ENCODE data around the gene ITGAX. TPM values are rescaled to one million over a fixed set of nuclear protein-coding genes. Genes with fewer than 3 reads are reported as not detected.
A peak's percentile ranks its signal among the peaks of the same experiment; 100 is the strongest.

The ITGAX gene
- total and polyA plus RNA-seq, 10 of the 15 experiments (the other 5 are each of a cell fraction or from before 2014, with no cell fraction given) = 1.6 to 37.9 (median 17.9) TPM

GRCh38 chr16:31386157-31386984, 31.4 kb downstream of the ITGAX start (continued):
- TF ChIP-seq, protein P1, sequence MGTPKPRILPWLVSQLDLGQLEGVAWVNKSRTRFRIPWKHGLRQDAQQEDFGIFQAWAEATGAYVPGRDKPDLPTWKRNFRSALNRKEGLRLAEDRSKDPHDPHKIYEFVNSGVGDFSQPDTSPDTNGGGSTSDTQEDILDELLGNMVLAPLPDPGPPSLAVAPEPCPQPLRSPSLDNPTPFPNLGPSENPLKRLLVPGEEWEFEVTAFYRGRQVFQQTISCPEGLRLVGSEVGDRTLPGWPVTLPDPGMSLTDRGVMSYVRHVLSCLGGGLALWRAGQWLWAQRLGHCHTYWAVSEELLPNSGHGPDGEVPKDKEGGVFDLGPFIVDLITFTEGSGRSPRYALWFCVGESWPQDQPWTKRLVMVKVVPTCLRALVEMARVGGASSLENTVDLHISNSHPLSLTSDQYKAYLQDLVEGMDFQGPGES (IDR thresholded peaks at IDR 0.05) = no peak
- TF ChIP-seq HCFC1 (IDR thresholded peaks at IDR 0.05; ENCODE audit: low read length) = 0 out of 2 replicates have a peak, but pooled peaks have one; percentile 19
- no peak for TF ChIP-seq TCF12 (IDR thresholded peaks at IDR 0.05; ENCODE audit: low read depth, low read length)
- TF ChIP-seq, protein P2, sequence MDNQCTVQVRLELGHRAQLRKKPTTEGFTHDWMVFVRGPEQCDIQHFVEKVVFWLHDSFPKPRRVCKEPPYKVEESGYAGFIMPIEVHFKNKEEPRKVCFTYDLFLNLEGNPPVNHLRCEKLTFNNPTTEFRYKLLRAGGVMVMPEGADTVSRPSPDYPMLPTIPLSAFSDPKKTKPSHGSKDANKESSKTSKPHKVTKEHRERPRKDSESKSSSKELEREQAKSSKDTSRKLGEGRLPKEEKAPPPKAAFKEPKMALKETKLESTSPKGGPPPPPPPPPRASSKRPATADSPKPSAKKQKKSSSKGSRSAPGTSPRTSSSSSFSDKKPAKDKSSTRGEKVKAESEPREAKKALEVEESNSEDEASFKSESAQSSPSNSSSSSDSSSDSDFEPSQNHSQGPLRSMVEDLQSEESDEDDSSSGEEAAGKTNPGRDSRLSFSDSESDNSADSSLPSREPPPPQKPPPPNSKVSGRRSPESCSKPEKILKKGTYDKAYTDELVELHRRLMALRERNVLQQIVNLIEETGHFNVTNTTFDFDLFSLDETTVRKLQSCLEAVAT (IDR thresholded peaks at IDR 0.05) = peak; percentile 83
- peak; percentile 37; the same call in 1 of the 2 replicates for TF ChIP-seq POLR2AphosphoS5 (IDR thresholded peaks at IDR 0.05; ENCODE audit: low read length)
- TF ChIP-seq, protein P3, sequence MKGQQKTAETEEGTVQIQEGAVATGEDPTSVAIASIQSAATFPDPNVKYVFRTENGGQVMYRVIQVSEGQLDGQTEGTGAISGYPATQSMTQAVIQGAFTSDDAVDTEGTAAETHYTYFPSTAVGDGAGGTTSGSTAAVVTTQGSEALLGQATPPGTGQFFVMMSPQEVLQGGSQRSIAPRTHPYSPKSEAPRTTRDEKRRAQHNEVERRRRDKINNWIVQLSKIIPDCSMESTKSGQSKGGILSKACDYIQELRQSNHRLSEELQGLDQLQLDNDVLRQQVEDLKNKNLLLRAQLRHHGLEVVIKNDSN (IDR thresholded peaks at IDR 0.05; ENCODE audit: borderline replicate concordance, extremely low read length, insufficient read depth, low read depth, low read length) = no peak
- TF ChIP-seq ATF7 (IDR thresholded peaks at IDR 0.05; ENCODE audit: low read depth) = peak; percentile 77
- no peak for TF ChIP-seq CHD2 (IDR thresholded peaks at IDR 0.05; ENCODE audit: borderline replicate concordance, low read depth, low read length)

Measured in GM12878 (cell line).